ENCODE results near the gene ODAD2. TPM values are rescaled to one million over a fixed set of nuclear protein-coding genes. Genes with fewer than 3 reads are reported as not detected.

ODAD2 gene
- total and polyA plus RNA-seq, 12 donors = 0.41 to 1.7 (median 1.0) TPM; not detected in 5

GRCh38 chr10:27794157-27794556, 204.7 kb downstream of the ODAD2 start:
- TF ChIP-seq, protein P1, sequence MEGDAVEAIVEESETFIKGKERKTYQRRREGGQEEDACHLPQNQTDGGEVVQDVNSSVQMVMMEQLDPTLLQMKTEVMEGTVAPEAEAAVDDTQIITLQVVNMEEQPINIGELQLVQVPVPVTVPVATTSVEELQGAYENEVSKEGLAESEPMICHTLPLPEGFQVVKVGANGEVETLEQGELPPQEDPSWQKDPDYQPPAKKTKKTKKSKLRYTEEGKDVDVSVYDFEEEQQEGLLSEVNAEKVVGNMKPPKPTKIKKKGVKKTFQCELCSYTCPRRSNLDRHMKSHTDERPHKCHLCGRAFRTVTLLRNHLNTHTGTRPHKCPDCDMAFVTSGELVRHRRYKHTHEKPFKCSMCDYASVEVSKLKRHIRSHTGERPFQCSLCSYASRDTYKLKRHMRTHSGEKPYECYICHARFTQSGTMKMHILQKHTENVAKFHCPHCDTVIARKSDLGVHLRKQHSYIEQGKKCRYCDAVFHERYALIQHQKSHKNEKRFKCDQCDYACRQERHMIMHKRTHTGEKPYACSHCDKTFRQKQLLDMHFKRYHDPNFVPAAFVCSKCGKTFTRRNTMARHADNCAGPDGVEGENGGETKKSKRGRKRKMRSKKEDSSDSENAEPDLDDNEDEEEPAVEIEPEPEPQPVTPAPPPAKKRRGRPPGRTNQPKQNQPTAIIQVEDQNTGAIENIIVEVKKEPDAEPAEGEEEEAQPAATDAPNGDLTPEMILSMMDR (IDR thresholded peaks at IDR 0.05) = peak in 4 of 9 donors; percentile 6 to 12 (median 10)

GRCh38 chr10:27792216-27792615, 206.7 kb downstream of the ODAD2 start:
- ATAC-seq (no peak), DNase-seq (no peak)
- WGBS, 2 donors = 74 to 80% methylated on average over 2 of the region's 2 CpGs
- Histone ChIP-seq H3K4me3 (no peak overlapping the region), H3K36me3 (no peaks in the 10 kb centered on the region), H3K9me3 (no peaks in the 10 kb centered on the region), H3K4me1 (no peaks in the 10 kb centered on the region), H3K27me3 (peaks cover 0 to 3% (median 0%) of the 10 kb centered on the region in 7 donors), H3K27ac (no peak overlapping the region)
- intact Hi-C loops (cut with DNase I) = no loop called here
- TF ChIP-seq, protein P1 (IDR thresholded peaks at IDR 0.05) = no peak

More at GRCh38 chr10:27794157-27794556, 204.7 kb downstream of the ODAD2 start:
- ATAC-seq (no peak), DNase-seq (no peak)
- no peaks in the 10 kb centered on the region for H3K9me3 ChIP-seq
- H3K4me3 ChIP-seq = no peak overlapping the region
- no peak overlapping the region for H3K27ac ChIP-seq
- no peaks in the 10 kb centered on the region for H3K36me3 ChIP-seq
- intact Hi-C loops (cut with DNase I) = no loop called here
- H3K4me1 ChIP-seq = no peaks in the 10 kb centered on the region
- H3K27me3 ChIP-seq = no peaks in the 10 kb centered on the region
- 21 to 25% methylated on average over 1 of the region's 1 CpG for WGBS, 2 donors

- TF ChIP-seq, protein P1 (IDR thresholded peaks at IDR 0.05) = no peak
- Histone ChIP-seq H3K4me3 (no peak overlapping the region), H3K4me1 (no peaks in the 10 kb centered on the region), H3K36me3 (no peaks in the 10 kb centered on the region), H3K27me3 (peaks cover 0 to 6% (median 0%) of the 10 kb centered on the region in 7 donors), H3K27ac (no peak overlapping the region), H3K9me3 (peaks cover 0 to 7% (median 0%) of the 10 kb centered on the region in 11 donors)
- WGBS, 2 donors = 77 to 86% methylated on average over 2 of the region's 2 CpGs
- intact Hi-C loops (cut with DNase I) = no loop called here
- DNase-seq (no peak), ATAC-seq (no peak)
Measured at GRCh38 chr10:27784272-27784671, 214.6 kb downstream of the ODAD2 start.

DNA sequence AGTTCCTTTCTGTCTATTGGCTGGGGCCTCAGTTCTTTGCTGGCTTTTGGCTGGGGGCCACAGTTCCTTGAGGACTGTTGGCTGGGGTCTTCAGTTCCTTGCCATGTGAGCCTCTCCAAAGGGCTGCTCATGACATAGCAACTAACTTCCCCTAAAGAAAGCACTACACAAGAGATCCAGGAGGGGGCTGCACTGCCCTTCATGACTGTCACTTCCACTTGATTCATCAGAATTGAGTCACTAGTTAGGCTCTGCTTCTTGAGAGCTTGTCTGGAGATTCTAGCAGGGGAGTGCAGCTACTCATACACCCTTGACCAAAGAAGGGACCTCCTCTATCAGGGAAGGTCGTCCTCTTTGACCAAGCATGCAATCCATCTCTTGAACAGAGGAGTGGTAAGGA, 215.2 kb downstream of the ODAD2 start:
- H3K4me1 ChIP-seq = no peaks in the 10 kb centered on the region
- peaks cover 0 to 6% (median 0%) of the 10 kb centered on the region in 7 donors for H3K27me3 ChIP-seq
- no peak overlapping the region for H3K27ac ChIP-seq
- H3K9me3 ChIP-seq = peaks cover 0 to 7% (median 0%) of the 10 kb centered on the region in 11 donors
- intact Hi-C loops (cut with DNase I) = no loop called here
- no peaks in the 10 kb centered on the region for H3K36me3 ChIP-seq
- DNase-seq (peak in 1 of 2 donors; percentile 4), ATAC-seq (peak in 3 of 8 donors; percentile 41 to 71 (median 44))
- no peak overlapping the region for H3K4me3 ChIP-seq
- 4 to 16% methylated on average over 1 of the region's 1 CpG for WGBS, 2 donors
- TF ChIP-seq, protein P1 (IDR thresholded peaks at IDR 0.05) = peak in 5 of 9 donors; percentile 22 to 44 (median 42)

Measured in heart right ventricle (tissue), 16 donors.